BLaER1 (cell line): ENCODE data around the gene MPDU1.
A peak's percentile ranks its signal among the peaks of the same experiment; 100 is the strongest.

Experiments
- H3K27ac ChIP-seq: shearing (Covaris generic); formaldehyde crosslinking; 2 replicates; pipeline ENCODE4 v1.8.1; 2022
- H3K27me3 ChIP-seq: shearing (Covaris generic); formaldehyde crosslinking; 2 replicates; pipeline ENCODE4 v1.8.1; 2022
- H3K36me3 ChIP-seq: shearing (Covaris generic); formaldehyde crosslinking; 2 replicates; pipeline ENCODE4 v1.8.1; 2022
- H3K4me1 ChIP-seq: shearing (Covaris generic); formaldehyde crosslinking; 2 replicates; pipeline ENCODE4 v1.8.1; 2022
- H3K4me2 ChIP-seq: shearing (Covaris generic); formaldehyde crosslinking; 2 replicates; pipeline ENCODE4 v1.8.1; 2022
- H3K4me3 ChIP-seq: shearing (Covaris generic); formaldehyde crosslinking; 2 replicates; pipeline ENCODE4 v1.8.1; 2022
- H3K9ac ChIP-seq: shearing (Covaris generic); formaldehyde crosslinking; 2 replicates; pipeline ENCODE4 v1.8.1; 2022
- H3K9me3 ChIP-seq: shearing (Covaris generic); formaldehyde crosslinking; 2 replicates; pipeline ENCODE4 v1.8.1; 2022
- H4K20me1 ChIP-seq: shearing (Covaris generic); formaldehyde crosslinking; 2 replicates; pipeline ENCODE4 v1.8.1; 2022
- Cebpa-rat ChIP-seq: shearing (Covaris generic); IDR thresholded peaks from 2 replicates; pipeline ENCODE4 v1.8.1; 2022

MPDU1 gene

DNA sequence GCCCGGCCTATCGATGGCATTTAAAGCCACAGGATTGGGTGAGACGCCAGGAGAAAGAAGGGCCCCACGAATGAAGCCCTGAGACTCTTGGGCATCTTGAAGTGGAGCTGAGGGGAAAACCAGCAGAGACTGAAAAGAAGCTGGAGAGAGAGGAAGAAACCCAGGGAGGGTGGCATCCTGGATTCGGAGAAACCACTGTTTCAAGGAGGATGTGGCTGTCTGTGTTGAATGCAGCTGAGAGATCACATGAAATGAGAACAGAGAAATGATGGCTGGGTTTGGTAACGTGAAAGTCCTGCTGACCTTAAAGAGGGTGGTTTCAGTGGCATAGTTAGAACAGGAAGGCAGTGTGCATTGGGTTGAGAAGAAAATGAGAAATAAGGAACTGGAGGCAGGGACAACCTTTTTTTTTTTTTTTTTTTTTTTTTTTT is 31.0 kb upstream of the MPDU1 start:
- no peaks in the 10 kb centered on the region for H4K20me1 ChIP-seq
- TF ChIP-seq Cebpa-rat: no peak
- H3K27ac ChIP-seq: peak overlapping the region; percentile 76
- peak overlapping the region; percentile 77 for H3K4me2 ChIP-seq
- no peaks in the 10 kb centered on the region for H3K36me3 ChIP-seq
- no peaks in the 10 kb centered on the region for H3K9me3 ChIP-seq
- H3K27me3 ChIP-seq: no peaks in the 10 kb centered on the region
- no peak overlapping the region for H3K9ac ChIP-seq
- H3K4me3 ChIP-seq: no peak overlapping the region
- peaks cover 72% of the 10 kb centered on the region for H3K4me1 ChIP-seq

DNA sequence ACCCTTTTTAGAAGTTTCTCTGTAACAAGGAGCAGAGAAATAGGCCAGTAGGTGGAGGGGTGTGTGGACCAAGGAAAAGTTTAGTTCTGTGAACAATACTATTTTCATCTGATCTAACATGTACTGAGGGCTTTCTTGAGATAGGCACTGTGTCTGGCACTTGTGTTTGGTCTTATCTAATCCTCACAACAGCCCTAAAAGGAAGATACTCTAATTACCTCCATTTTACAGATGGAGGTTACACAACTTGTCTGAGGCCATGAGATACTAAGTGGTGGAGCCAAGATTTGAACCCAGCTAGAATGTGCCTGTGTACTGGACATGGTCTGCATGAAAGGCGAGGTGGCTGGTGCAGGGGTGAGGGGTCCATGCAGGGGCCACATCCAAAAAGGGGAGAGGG is 30.3 kb upstream of the MPDU1 start:
- peak overlapping the region; percentile 77 for H3K4me2 ChIP-seq
- no peaks in the 10 kb centered on the region for H3K36me3 ChIP-seq
- no peak for TF ChIP-seq Cebpa-rat
- peak overlapping the region; percentile 12; the same call in 1 of the 2 replicates for H3K9ac ChIP-seq
- 0 out of 2 replicates have a peak overlapping the region, but pooled peaks have one; percentile 6 for H3K4me3 ChIP-seq
- H3K4me1 ChIP-seq: peaks cover 72% of the 10 kb centered on the region
- no peaks in the 10 kb centered on the region for H3K9me3 ChIP-seq
- peak overlapping the region; percentile 76 for H3K27ac ChIP-seq
- no peaks in the 10 kb centered on the region for H3K27me3 ChIP-seq
- no peaks in the 10 kb centered on the region for H4K20me1 ChIP-seq

DNA sequence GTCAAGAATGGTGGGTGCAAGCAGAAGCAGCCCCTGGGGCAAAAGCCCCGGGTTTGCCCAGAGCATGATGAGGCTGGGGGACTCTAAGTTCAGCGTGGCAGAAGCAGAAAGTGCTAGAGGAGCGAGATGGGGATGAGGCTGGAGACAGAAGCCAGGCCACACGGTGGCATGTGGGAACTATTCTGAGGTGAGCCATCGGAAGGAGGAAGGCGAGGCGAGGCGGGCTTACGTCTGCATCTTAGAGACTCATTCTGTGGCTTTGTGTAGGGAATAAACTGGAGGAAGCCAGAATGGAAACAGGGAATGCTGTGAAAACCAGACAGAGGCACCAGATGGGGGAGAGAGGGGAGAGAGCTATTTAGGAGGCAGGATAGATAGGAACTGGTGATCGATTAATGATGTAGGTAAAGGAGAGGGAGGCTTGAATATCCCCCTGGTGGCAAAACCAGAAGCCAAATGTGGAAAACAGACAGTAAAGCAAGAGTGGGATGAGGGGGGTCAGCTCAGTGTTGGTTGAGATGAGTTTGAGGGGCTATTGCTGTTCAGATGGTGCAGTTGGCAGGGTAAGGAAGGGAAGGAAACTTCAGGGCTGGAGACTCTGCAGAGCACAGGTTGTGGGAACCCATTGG is 28.2 kb upstream of the MPDU1 start:
- TF ChIP-seq Cebpa-rat: no peak
- no peak overlapping the region for H3K9ac ChIP-seq
- H3K27ac ChIP-seq: no peak overlapping the region
- no peak overlapping the region for H3K4me3 ChIP-seq
- no peak overlapping the region for H3K4me2 ChIP-seq
- no peaks in the 10 kb centered on the region for H3K36me3 ChIP-seq
- no peaks in the 10 kb centered on the region for H3K9me3 ChIP-seq
- H3K27me3 ChIP-seq: no peaks in the 10 kb centered on the region
- H4K20me1 ChIP-seq: no peaks in the 10 kb centered on the region
- H3K4me1 ChIP-seq: peaks cover 73% of the 10 kb centered on the region

- Histone ChIP-seq H3K9me3 (no peaks in the 10 kb centered on the region), H3K27me3 (no peaks in the 10 kb centered on the region), H3K4me1 (peaks cover 66% of the 10 kb centered on the region), H3K9ac (no peak overlapping the region), H3K36me3 (no peaks in the 10 kb centered on the region), H3K4me2 (no peak overlapping the region), H3K4me3 (no peak overlapping the region), H3K27ac (no peak overlapping the region), H4K20me1 (no peaks in the 10 kb centered on the region)
- no peak for TF ChIP-seq Cebpa-rat
These were observed 27.0 kb upstream of the MPDU1 start for GRCh38 chr17:7556627-7557026.

DNA sequence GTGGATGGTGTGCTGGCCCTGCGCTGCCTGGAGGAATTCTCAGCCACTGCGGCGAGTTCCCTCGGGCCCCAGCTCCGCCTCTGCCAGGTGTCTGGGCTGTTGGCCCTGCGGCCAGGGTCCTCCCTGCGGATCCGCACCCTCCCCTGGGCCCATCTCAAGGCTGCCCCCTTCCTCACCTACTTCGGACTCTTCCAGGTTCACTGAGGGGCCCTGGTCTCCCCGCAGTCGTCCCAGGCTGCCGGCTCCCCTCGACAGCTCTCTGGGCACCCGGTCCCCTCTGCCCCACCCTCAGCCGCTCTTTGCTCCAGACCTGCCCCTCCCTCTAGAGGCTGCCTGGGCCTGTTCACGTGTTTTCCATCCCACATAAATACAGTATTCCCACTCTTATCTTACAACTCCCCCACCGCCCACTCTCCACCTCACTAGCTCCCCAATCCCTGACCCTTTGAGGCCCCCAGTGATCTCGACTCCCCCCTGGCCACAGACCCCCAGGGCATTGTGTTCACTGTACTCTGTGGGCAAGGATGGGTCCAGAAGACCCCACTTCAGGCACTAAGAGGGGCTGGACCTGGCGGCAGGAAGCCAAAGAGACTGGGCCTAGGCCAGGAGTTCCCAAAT is 26.4 kb upstream of the MPDU1 start:
- no peak overlapping the region for H3K4me3 ChIP-seq
- peak overlapping the region; percentile 94 for H3K27ac ChIP-seq
- H3K4me1 ChIP-seq: peaks cover 60% of the 10 kb centered on the region
- no peaks in the 10 kb centered on the region for H3K36me3 ChIP-seq
- H3K27me3 ChIP-seq: no peaks in the 10 kb centered on the region
- H3K4me2 ChIP-seq: peak overlapping the region; percentile 100
- no peak for TF ChIP-seq Cebpa-rat
- H4K20me1 ChIP-seq: peaks cover under 1% of the 10 kb centered on the region; the same call in 1 of the 2 replicates
- no peaks in the 10 kb centered on the region for H3K9me3 ChIP-seq
- peak overlapping the region; percentile 96; the same call in 1 of the 2 replicates for H3K9ac ChIP-seq

- peak overlapping the region; percentile 96 for H3K9ac ChIP-seq
- peaks cover 60% of the 10 kb centered on the region for H3K4me1 ChIP-seq
- peak overlapping the region; percentile 94 for H3K4me3 ChIP-seq
- H3K4me2 ChIP-seq: peak overlapping the region; percentile 100
- H3K36me3 ChIP-seq: 0 out of 2 replicates have a peak, but pooled peaks cover under 1% of the 10 kb centered on the region
- H4K20me1 ChIP-seq: peaks cover 8% of the 10 kb centered on the region; the same call in 1 of the 2 replicates
- H3K27me3 ChIP-seq: no peaks in the 10 kb centered on the region
- H3K27ac ChIP-seq: peak overlapping the region; percentile 94
- no peak for TF ChIP-seq Cebpa-rat
- no peaks in the 10 kb centered on the region for H3K9me3 ChIP-seq
These were observed 25.7 kb upstream of the MPDU1 start for GRCh38 chr17:7557775-7558543.

- peaks cover 59% of the 10 kb centered on the region for H3K4me1 ChIP-seq
- peak within 1 kb of the TSS; percentile 94 for H3K4me3 ChIP-seq
- TF ChIP-seq Cebpa-rat: peak; percentile 74; the same call in 1 of the 2 replicates
- H3K27me3 ChIP-seq: no peaks in the 10 kb centered on the region
- peak within 1 kb of the TSS; percentile 94 for H3K27ac ChIP-seq
- H4K20me1 ChIP-seq: peaks cover 10% of the 10 kb centered on the region
- peak within 1 kb of the TSS; percentile 100 for H3K4me2 ChIP-seq
- H3K9ac ChIP-seq: peak within 1 kb of the TSS; percentile 96
- no peaks in the 10 kb centered on the region for H3K9me3 ChIP-seq
- peaks cover 7% of the 10 kb centered on the region for H3K36me3 ChIP-seq
These were observed 24.9 kb upstream of the MPDU1 start, which contains the start of gene TNFSF13 for GRCh38 chr17:7558544-7559319. Gene TNFSF13 (plus strand): TSS chr17:7558750. CDS start chr17:7559040, 290 bp downstream.

DNA sequence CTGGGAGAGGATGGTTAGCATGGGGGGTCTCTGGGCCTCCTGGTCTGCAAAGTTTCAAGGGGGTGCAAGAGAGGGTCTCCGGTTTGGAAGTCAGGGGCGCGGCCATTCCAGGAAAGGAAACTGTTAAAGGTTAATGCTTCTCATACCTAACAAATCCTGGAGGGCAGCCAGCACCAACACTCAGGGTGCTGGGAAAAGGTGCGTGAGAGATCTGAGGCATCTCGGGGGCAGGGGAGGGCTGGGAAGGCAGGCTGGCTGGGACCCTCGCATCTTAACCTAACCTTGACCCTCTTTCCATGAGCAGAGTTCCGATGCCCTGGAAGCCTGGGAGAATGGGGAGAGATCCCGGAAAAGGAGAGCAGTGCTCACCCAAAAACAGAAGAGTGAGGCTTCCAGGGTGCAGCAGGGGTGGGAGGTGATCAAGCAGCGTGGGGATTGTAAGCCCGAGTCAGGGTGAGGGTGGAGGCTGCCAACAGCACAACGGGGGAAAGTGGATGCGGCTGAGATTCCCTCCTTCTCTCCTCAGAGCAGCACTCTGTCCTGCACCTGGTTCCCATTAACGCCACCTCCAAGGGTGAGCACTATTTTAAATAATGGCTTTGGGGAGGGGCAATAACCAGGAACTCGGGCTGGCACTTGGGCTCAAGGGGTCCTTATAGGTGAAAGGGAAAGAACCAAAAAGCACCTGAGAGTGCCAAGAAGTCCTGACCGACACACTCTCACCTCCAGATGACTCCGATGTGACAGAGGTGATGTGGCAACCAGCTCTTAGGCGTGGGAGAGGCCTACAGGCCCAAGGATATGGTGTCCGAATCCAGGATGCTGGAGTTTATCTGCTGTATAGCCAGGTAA is 24.1 kb upstream of the MPDU1 start:
- Histone ChIP-seq H3K4me3 (peak overlapping the region; percentile 94), H3K4me2 (peak overlapping the region; percentile 100), H3K36me3 (peaks cover 15% of the 10 kb centered on the region), H4K20me1 (peaks cover 18% of the 10 kb centered on the region), H3K4me1 (peaks cover 62% of the 10 kb centered on the region), H3K9ac (peak overlapping the region; percentile 96), H3K27ac (peak overlapping the region; percentile 94), H3K27me3 (no peaks in the 10 kb centered on the region), H3K9me3 (no peaks in the 10 kb centered on the region)
- no peak for TF ChIP-seq Cebpa-rat
